HepG2 (cell line): ENCODE measurements around the gene KHNYN. TPM values are rescaled to one million over a fixed set of nuclear protein-coding genes. Genes with fewer than 3 reads are reported as not detected.

Source experiments
- CREBL2 ChIP-seq: sonication (generic); formaldehyde crosslinking; IDR thresholded peaks from 2 replicates; pipeline ENCODE4 v1.8.1; 2023; ENCODE audit warnings: missing genetic modification reagents, mild to moderate bottlenecking, borderline replicate concordance
- EED ChIP-seq: sonication (generic); formaldehyde crosslinking; IDR thresholded peaks from 2 replicates; pipeline ENCODE4 v1.5.0; 2020; ENCODE audit warnings: mild to moderate bottlenecking, missing genetic modification reagents
- ELF4 ChIP-seq: sonication (generic); formaldehyde crosslinking; IDR thresholded peaks from 2 replicates; pipeline ENCODE4 v1.5.0; 2020; ENCODE audit warnings: missing genetic modification reagents, mild to moderate bottlenecking, moderate library complexity, borderline replicate concordance
- ESRRA ChIP-seq: sonication (generic); formaldehyde crosslinking; IDR thresholded peaks from 2 replicates; pipeline ENCODE4 v1.5.1; 2020; ENCODE audit warnings: mild to moderate bottlenecking, low read depth, missing genetic modification reagents
- GTF2F1 ChIP-seq: fragments of 150-350 bp; IDR thresholded peaks from 2 replicates; pipeline ENCODE4 v1.6.1; 2014; ENCODE audit warnings: low read length
- MIER2 ChIP-seq: IDR thresholded peaks from 2 replicates; pipeline ENCODE4 v1.6.1; 2016; ENCODE audit warnings: missing biosample characterization, missing genetic modification reagents
- NFE2 ChIP-seq: sonication (generic); formaldehyde crosslinking; IDR thresholded peaks from 2 replicates; pipeline ENCODE4 v1.4.0; 2020; ENCODE audit warnings: missing genetic modification reagents
- PHB2 ChIP-seq: fragments of 450-650 bp; IDR thresholded peaks from 2 replicates; pipeline ENCODE4 v1.6.1; 2018; ENCODE audit not compliant: partially characterized antibody
- RFX3 ChIP-seq: IDR thresholded peaks from 2 replicates; pipeline ENCODE4 v1.6.1; 2016; ENCODE audit warnings: missing biosample characterization, missing genetic modification reagents
- RORA ChIP-seq: sonication (generic); formaldehyde crosslinking; IDR thresholded peaks from 2 replicates; pipeline ENCODE4 v1.5.0; 2020; ENCODE audit warnings: mild to moderate bottlenecking, missing genetic modification reagents, moderate library complexity
- STAT5B ChIP-seq: sonication (generic); formaldehyde crosslinking; IDR thresholded peaks from 2 replicates; pipeline ENCODE4 v1.4.0; 2020; ENCODE audit warnings: missing genetic modification reagents
- TOE1 ChIP-seq: sonication (generic); formaldehyde crosslinking; IDR thresholded peaks from 2 replicates; pipeline ENCODE4 v1.4.0; 2020; ENCODE audit warnings: mild to moderate bottlenecking, missing genetic modification reagents
- ZFAT ChIP-seq: sonication (generic); formaldehyde crosslinking; conservative IDR thresholded peaks from 2 replicates; pipeline ENCODE4 v1.8.1; 2023; ENCODE audit warnings: missing genetic modification reagents, inconsistent platforms
- ZNF234 ChIP-seq: sonication (generic); formaldehyde crosslinking; conservative IDR thresholded peaks from 2 replicates; pipeline ENCODE4 v1.5.1; 2020; ENCODE audit warnings: mild to moderate bottlenecking, missing genetic modification reagents
- ZNF274 ChIP-seq: sonication (generic); formaldehyde crosslinking; IDR thresholded peaks from 2 replicates; pipeline ENCODE4 v1.5.1; 2020; ENCODE audit warnings: mild to moderate bottlenecking, missing genetic modification reagents
- ZNF615 ChIP-seq: sonication (generic); formaldehyde crosslinking; IDR thresholded peaks from 2 replicates; pipeline ENCODE4 v1.5.0; 2020; ENCODE audit warnings: mild to moderate bottlenecking, missing genetic modification reagents, borderline replicate concordance
- ZNF749 ChIP-seq: sonication (generic); formaldehyde crosslinking; IDR thresholded peaks from 2 replicates; pipeline ENCODE4 v1.8.0; 2022; ENCODE audit warnings: mild to moderate bottlenecking, missing genetic modification reagents, moderate library complexity, borderline replicate concordance
- ZSCAN29 ChIP-seq: sonication (generic); formaldehyde crosslinking; conservative IDR thresholded peaks from 2 replicates; pipeline ENCODE4 v1.4.0; 2020; ENCODE audit warnings: mild to moderate bottlenecking, missing genetic modification reagents
- polyA plus RNA-seq, 8 experiments: library from polyadenylated mRNA; depleted of rRNA in 3 of 8; stranded (reverse) in 7 of 8; unstranded in 1 of 8; fragments of >200 nt; fragmentation: Illumina TruSeq in 4 of 8; extraction: Trizol in 4 of 8; gene quantifications; 2 replicates each; pipeline versions ENCODE4 v1.2.1 to v1.2.3, GENCODE V29; 2011 to 2016; ENCODE audit warnings: low read depth in 4 of 8, missing spikeins in 1 of 8, mixed read lengths in 1 of 8; ENCODE audit not compliant: insufficient read depth in 1 of 8
- total RNA-seq, 5 experiments: library from RNA; depleted of rRNA; stranded (reverse); fragments of >200 nt; fragmentation: Illumina TruSeq; extraction: Trizol; gene quantifications; 2 replicates each; pipeline ENCODE4 v1.2.3, GENCODE V29; 2016; ENCODE audit warnings: low read depth in 1 of 5
- TF ChIP-seq, protein P1 (sequence below): fragments of 450-650 bp; IDR thresholded peaks from 2 replicates; pipeline ENCODE4 v1.6.1; 2016
- TF ChIP-seq, protein P2 (sequence below): sonication (generic); formaldehyde crosslinking; conservative IDR thresholded peaks from 2 replicates; pipeline ENCODE4 v1.4.0; 2020; ENCODE audit warnings: missing genetic modification reagents
- TF ChIP-seq, protein P3 (sequence below): sonication (generic); formaldehyde crosslinking; conservative IDR thresholded peaks from 2 replicates; pipeline ENCODE4 v1.4.0; 2020; ENCODE audit warnings: missing genetic modification reagents
- TF ChIP-seq, protein P4 (sequence below): sonication (generic); formaldehyde crosslinking; IDR thresholded peaks from 2 replicates; pipeline ENCODE4 v1.5.0; 2020; ENCODE audit warnings: mild to moderate bottlenecking, missing genetic modification reagents
- TF ChIP-seq, protein P5 (sequence below): sonication (generic); formaldehyde crosslinking; IDR thresholded peaks from 2 replicates; pipeline ENCODE4 v1.5.0; 2020; ENCODE audit warnings: missing genetic modification reagents

KHNYN gene
- total and polyA plus RNA-seq, 2 of the 13 experiments (the other 11 are each of a cell fraction or from before 2014, with no cell fraction given), result 52.8 to 75.7 TPM

DNA sequence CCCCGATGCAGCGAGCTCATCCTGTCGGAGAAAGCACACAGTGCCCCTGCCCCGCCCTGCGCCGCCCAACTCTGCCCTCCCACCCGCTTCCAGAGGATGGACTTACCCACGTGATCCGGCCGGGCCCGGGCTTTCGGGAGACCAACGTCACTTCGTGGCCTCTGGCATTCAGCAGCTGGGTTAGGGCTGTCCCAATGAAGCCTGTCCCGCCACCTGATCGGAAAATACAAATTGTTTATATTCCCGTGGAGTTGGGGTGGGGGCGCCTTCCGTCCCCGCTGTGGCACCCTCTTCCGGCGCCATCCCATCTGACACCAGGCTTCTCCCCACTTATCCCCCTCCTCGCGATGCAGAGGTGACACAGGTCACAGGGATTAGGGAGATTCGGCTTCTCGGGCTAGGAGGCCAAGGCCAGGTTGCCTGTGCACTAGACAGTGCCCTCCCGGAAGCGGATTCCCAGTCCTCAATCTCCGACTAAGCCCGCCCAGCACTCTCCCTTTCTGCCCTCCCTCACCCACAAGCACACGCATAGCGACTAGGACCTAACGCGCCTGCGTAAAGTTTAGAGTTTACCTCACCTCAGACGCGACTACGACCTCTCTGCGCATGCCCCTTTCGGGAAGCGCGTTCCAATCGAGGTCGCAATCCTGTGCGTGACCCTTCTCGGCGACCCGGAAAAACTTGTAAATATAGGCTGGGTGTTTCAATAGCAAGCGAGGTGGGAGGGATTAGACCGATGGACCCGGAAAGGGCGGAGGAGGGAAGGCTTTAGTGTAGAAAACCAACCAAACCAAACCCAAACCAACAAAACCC, 12.7 kb downstream of the KHNYN start, which contains the start of gene SDR39U1 (continued):
- TF ChIP-seq, protein P1, sequence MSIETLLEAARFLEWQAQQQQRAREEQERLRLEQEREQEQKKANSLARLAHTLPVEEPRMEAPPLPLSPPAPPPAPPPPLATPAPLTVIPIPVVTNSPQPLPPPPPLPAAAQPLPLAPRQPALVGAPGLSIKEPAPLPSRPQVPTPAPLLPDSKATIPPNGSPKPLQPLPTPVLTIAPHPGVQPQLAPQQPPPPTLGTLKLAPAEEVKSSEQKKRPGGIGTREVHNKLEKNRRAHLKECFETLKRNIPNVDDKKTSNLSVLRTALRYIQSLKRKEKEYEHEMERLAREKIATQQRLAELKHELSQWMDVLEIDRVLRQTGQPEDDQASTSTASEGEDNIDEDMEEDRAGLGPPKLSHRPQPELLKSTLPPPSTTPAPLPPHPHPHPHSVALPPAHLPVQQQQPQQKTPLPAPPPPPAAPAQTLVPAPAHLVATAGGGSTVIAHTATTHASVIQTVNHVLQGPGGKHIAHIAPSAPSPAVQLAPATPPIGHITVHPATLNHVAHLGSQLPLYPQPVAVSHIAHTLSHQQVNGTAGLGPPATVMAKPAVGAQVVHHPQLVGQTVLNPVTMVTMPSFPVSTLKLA, result peak; percentile 89
- peak; percentile 89 for TF ChIP-seq ESRRA (CRISPR knock-in tag)
- peak; percentile 92 for TF ChIP-seq ZNF749 (CRISPR knock-in tag)
- TF ChIP-seq ZNF234 (CRISPR knock-in tag), result peak; percentile 95
- TF ChIP-seq, protein P2, sequence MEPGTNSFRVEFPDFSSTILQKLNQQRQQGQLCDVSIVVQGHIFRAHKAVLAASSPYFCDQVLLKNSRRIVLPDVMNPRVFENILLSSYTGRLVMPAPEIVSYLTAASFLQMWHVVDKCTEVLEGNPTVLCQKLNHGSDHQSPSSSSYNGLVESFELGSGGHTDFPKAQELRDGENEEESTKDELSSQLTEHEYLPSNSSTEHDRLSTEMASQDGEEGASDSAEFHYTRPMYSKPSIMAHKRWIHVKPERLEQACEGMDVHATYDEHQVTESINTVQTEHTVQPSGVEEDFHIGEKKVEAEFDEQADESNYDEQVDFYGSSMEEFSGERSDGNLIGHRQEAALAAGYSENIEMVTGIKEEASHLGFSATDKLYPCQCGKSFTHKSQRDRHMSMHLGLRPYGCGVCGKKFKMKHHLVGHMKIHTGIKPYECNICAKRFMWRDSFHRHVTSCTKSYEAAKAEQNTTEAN, result peak; percentile 76
- TF ChIP-seq CREBL2 (CRISPR knock-in tag), result peak; percentile 82
- peak; percentile 14 for TF ChIP-seq MIER2
- peak; percentile 91; the same call in 1 of the 2 replicates for TF ChIP-seq EED
- TF ChIP-seq RFX3 (CRISPR knock-in tag), result no peak; the same call in 1 of the 2 replicates
- TF ChIP-seq RORA, result no peak
- 0 out of 2 replicates have a peak, but pooled peaks have one; percentile 85 for TF ChIP-seq GTF2F1
- TF ChIP-seq PHB2, result no peak
- peak; percentile 90 for TF ChIP-seq ELF4 (CRISPR knock-in tag)
- TF ChIP-seq, protein P3, sequence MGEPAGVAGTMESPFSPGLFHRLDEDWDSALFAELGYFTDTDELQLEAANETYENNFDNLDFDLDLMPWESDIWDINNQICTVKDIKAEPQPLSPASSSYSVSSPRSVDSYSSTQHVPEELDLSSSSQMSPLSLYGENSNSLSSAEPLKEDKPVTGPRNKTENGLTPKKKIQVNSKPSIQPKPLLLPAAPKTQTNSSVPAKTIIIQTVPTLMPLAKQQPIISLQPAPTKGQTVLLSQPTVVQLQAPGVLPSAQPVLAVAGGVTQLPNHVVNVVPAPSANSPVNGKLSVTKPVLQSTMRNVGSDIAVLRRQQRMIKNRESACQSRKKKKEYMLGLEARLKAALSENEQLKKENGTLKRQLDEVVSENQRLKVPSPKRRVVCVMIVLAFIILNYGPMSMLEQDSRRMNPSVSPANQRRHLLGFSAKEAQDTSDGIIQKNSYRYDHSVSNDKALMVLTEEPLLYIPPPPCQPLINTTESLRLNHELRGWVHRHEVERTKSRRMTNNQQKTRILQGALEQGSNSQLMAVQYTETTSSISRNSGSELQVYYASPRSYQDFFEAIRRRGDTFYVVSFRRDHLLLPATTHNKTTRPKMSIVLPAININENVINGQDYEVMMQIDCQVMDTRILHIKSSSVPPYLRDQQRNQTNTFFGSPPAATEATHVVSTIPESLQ (CRISPR knock-in tag), result peak; percentile 85
- TF ChIP-seq, protein P4, sequence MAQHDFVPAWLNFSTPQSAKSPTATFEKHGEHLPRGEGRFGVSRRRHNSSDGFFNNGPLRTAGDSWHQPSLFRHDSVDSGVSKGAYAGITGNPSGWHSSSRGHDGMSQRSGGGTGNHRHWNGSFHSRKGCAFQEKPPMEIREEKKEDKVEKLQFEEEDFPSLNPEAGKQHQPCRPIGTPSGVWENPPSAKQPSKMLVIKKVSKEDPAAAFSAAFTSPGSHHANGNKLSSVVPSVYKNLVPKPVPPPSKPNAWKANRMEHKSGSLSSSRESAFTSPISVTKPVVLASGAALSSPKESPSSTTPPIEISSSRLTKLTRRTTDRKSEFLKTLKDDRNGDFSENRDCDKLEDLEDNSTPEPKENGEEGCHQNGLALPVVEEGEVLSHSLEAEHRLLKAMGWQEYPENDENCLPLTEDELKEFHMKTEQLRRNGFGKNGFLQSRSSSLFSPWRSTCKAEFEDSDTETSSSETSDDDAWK (CRISPR knock-in tag), result no peak
- TF ChIP-seq TOE1 (CRISPR knock-in tag), result no peak; the same call in 1 of the 2 replicates
- TF ChIP-seq, protein P5, sequence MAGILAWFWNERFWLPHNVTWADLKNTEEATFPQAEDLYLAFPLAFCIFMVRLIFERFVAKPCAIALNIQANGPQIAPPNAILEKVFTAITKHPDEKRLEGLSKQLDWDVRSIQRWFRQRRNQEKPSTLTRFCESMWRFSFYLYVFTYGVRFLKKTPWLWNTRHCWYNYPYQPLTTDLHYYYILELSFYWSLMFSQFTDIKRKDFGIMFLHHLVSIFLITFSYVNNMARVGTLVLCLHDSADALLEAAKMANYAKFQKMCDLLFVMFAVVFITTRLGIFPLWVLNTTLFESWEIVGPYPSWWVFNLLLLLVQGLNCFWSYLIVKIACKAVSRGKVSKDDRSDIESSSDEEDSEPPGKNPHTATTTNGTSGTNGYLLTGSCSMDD, result 0 out of 2 replicates have a peak, but pooled peaks have one; percentile 70
- TF ChIP-seq ZNF615, result no peak
- TF ChIP-seq STAT5B (CRISPR knock-in tag), result no peak; the same call in 1 of the 2 replicates
- peak; percentile 94 for TF ChIP-seq ZNF274
- TF ChIP-seq ZFAT (CRISPR knock-in tag), result no peak
- TF ChIP-seq NFE2 (CRISPR knock-in tag), result no peak
- TF ChIP-seq ZSCAN29, result no peak; the same call in none of the 2 replicates
